Tibial nerve (tissue), 4 donors: ENCODE results near the gene TUSC2. TPM values are rescaled to one million over a fixed set of nuclear protein-coding genes. Genes with fewer than 3 reads are reported as not detected.

Experiments used
- DNase-seq, 2 donors: peaks; one replicate each; pipeline ENCODE4 v3.0.0-alpha.2; 2019; ENCODE audit warnings: low spot score in 2 of 2
- H3K27ac ChIP-seq, 4 donors: fragments of 200-600 bp; sonication (generic) in 3 of 4; one replicate each; pipeline ENCODE4 v1.5.1; 2017 to 2019; ENCODE audit warnings: mild to moderate bottlenecking in 1 of 4
- H3K27me3 ChIP-seq, 2 donors: fragments of 200-600 bp; sonication (generic) in 1 of 2; one replicate each; pipeline versions ENCODE4 v1.5.1 to v1.6.0; 2017 to 2019
- H3K36me3 ChIP-seq, 3 donors: fragments of 200-600 bp; sonication (generic); one replicate each; pipeline ENCODE4 v1.5.1; 2018 to 2019
- H3K4me1 ChIP-seq, 4 donors: fragments of 200-600 bp; sonication (generic) in 3 of 4; one replicate each; pipeline ENCODE4 v1.5.1; 2017 to 2019
- H3K4me3 ChIP-seq, 4 donors: fragments of 200-600 bp; sonication (generic) in 3 of 4; one replicate each; pipeline ENCODE4 v1.5.1; 2017 to 2019; ENCODE audit warnings: mild to moderate bottlenecking in 1 of 4, moderate library complexity in 1 of 4
- H3K9me3 ChIP-seq, 4 donors: fragments of 200-600 bp; sonication (generic) in 3 of 4; one replicate each; pipeline ENCODE4 v1.5.1; 2017 to 2019
- EP300 ChIP-seq, 2 donors: sonication (generic); formaldehyde crosslinking; IDR thresholded peaks; one replicate each; pipeline ENCODE4 v1.6.1; 2017; ENCODE audit warnings: antibody characterized with exemption in 2 of 2, mild to moderate bottlenecking in 1 of 2
- POLR2A ChIP-seq, 2 donors: fragments of 450-650 bp; IDR thresholded peaks; one replicate each; pipeline ENCODE4 v1.6.1; 2017; ENCODE audit warnings: antibody characterized with exemption in 2 of 2, mild to moderate bottlenecking in 2 of 2, moderate library complexity in 2 of 2
- WGBS, 2 donors: methylation state at CpG; one replicate each; pipeline ENCODE4 v1.1.5; 2018; 5-methylcytosine and 5-hydroxymethylcytosine counted together
- total RNA-seq, 4 donors: library from RNA; depleted of rRNA; stranded (reverse); fragments of >200 nt; gene quantifications; one replicate each; pipeline ENCODE4 v1.1.0, GENCODE V29; 2016
- TF ChIP-seq, protein P1 (sequence below), 5 experiments: fragments of 200-600 bp in 3 of 5; fragments of 450-650 bp in 2 of 5; sonication (generic) in 3 of 5; IDR thresholded peaks; one replicate each; pipeline ENCODE4 v1.5.1; 2016 to 2019; ENCODE audit warnings: antibody characterized with exemption in 5 of 5, mild to moderate bottlenecking in 3 of 5, moderate library complexity in 2 of 5

Gene TUSC2
- total RNA-seq, 4 donors from 2014 or later = 19.0 to 31.9 (median 20.8) TPM

DNA sequence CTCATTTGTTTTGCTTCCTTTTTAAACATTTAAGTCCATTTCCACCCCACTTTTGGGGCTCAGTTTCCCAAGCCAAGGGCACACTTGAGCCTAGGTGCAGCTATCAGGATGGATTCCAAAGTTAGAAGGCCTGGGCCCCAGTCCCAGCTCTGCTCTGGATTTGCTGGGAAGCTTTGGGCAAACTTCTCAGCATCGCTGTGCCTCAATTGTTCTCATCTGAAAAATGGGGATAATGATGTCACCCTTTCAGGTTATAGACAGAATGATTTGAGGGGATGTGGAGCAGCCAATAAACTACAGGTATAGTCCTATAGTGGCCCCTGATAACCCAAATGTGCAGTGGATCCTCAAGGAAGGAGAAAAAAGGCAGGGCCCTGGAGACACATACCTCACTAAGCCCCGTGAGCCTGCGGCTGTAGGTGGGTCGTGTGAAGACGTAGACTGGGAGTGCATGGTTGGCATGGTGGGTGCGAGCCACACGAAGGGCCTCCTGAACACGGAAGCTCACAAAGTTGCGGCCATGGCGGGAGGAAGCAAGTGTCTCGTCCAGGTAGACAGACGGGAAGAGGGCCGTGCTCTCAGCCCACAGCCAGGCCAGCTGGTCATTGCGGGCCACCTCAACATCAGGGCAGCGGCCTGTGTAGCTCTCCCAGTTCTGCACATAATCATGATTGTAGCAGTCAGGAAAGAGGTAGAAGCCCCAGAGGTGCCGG lies 8.7 kb downstream of the TUSC2 start:
- Histone ChIP-seq H3K9me3 (no peaks in the 10 kb centered on the region), H3K4me3 (peak overlapping the region in 1 of 4 donors; percentile 67), H3K27ac (peak overlapping the region in 2 of 4 donors; percentile 93 to 99), H3K4me1 (peaks cover 0 to 71% (median 49%) of the 10 kb centered on the region in 4 donors), H3K27me3 (no peaks in the 10 kb centered on the region), H3K36me3 (peaks cover 0 to 55% (median 0%) of the 10 kb centered on the region in 3 donors)
- TF ChIP-seq EP300 (IDR thresholded peaks at IDR 0.05) (no peak), POLR2A (IDR thresholded peaks at IDR 0.05) (no peak)
- TF ChIP-seq, protein P1, sequence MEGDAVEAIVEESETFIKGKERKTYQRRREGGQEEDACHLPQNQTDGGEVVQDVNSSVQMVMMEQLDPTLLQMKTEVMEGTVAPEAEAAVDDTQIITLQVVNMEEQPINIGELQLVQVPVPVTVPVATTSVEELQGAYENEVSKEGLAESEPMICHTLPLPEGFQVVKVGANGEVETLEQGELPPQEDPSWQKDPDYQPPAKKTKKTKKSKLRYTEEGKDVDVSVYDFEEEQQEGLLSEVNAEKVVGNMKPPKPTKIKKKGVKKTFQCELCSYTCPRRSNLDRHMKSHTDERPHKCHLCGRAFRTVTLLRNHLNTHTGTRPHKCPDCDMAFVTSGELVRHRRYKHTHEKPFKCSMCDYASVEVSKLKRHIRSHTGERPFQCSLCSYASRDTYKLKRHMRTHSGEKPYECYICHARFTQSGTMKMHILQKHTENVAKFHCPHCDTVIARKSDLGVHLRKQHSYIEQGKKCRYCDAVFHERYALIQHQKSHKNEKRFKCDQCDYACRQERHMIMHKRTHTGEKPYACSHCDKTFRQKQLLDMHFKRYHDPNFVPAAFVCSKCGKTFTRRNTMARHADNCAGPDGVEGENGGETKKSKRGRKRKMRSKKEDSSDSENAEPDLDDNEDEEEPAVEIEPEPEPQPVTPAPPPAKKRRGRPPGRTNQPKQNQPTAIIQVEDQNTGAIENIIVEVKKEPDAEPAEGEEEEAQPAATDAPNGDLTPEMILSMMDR (IDR thresholded peaks at IDR 0.05) = no peak
- 85 to 86% methylated on average over 16 of the region's 16 CpGs for WGBS, 2 donors
- no peak for DNase-seq

- 80 to 81% methylated on average over 8 to 10 of the region's 10 CpGs for WGBS, 2 donors
Observed at GRCh38 chr3:50318615-50319014, 9.4 kb downstream of the TUSC2 start.

GRCh38 chr3:50318163-50318562 lies 9.9 kb downstream of the TUSC2 start:
- no peak for DNase-seq
- no peaks in the 10 kb centered on the region for H3K9me3 ChIP-seq
- H3K4me3 ChIP-seq = peak overlapping the region in 1 of 4 donors; percentile 67
- peak overlapping the region in 2 of 4 donors; percentile 45 to 99 for H3K27ac ChIP-seq
- TF ChIP-seq POLR2A (IDR thresholded peaks at IDR 0.05) (no peak), EP300 (IDR thresholded peaks at IDR 0.05) (no peak)
- TF ChIP-seq, protein P1 (IDR thresholded peaks at IDR 0.05) = no peak
- H3K4me1 ChIP-seq = peaks cover 0 to 60% (median 44%) of the 10 kb centered on the region in 4 donors
- H3K36me3 ChIP-seq = peaks cover 0 to 56% (median 0%) of the 10 kb centered on the region in 3 donors
- WGBS, 2 donors = 82 to 83% methylated on average over 8 to 11 of the region's 11 CpGs
- no peaks in the 10 kb centered on the region for H3K27me3 ChIP-seq

More at GRCh38 chr3:50318615-50319014, 9.4 kb downstream of the TUSC2 start:
- TF ChIP-seq POLR2A (IDR thresholded peaks at IDR 0.05) = no peak
- TF ChIP-seq, protein P1 (IDR thresholded peaks at IDR 0.05) = no peak
- no peak for TF ChIP-seq EP300 (IDR thresholded peaks at IDR 0.05)
- Histone ChIP-seq H3K36me3 (peaks cover 0 to 56% (median 0%) of the 10 kb centered on the region in 3 donors), H3K27me3 (no peaks in the 10 kb centered on the region), H3K9me3 (no peaks in the 10 kb centered on the region), H3K4me3 (peak overlapping the region in 1 of 4 donors; percentile 67), H3K4me1 (peaks cover 0 to 64% (median 46%) of the 10 kb centered on the region in 4 donors), H3K27ac (peak overlapping the region in 1 of 4 donors; percentile 99)
- DNase-seq = no peak

- Histone ChIP-seq H3K4me3 (no peak overlapping the region), H3K27ac (peak overlapping the region in 3 of 4 donors; percentile 45 to 99 (median 60)), H3K4me1 (peaks cover 0 to 51% (median 37%) of the 10 kb centered on the region in 4 donors), H3K9me3 (no peaks in the 10 kb centered on the region), H3K27me3 (no peaks in the 10 kb centered on the region), H3K36me3 (peaks cover 0 to 56% (median 0%) of the 10 kb centered on the region in 3 donors)
- DNase-seq = no peak
- TF ChIP-seq EP300 (IDR thresholded peaks at IDR 0.05) = no peak
- no peak for TF ChIP-seq POLR2A (IDR thresholded peaks at IDR 0.05)
- TF ChIP-seq, protein P1 (IDR thresholded peaks at IDR 0.05) = no peak
- WGBS, 2 donors = 22 to 34% methylated on average over 5 to 6 of the region's 6 CpGs
Observed at GRCh38 chr3:50317300-50317699, 10.7 kb downstream of the TUSC2 start.

DNA sequence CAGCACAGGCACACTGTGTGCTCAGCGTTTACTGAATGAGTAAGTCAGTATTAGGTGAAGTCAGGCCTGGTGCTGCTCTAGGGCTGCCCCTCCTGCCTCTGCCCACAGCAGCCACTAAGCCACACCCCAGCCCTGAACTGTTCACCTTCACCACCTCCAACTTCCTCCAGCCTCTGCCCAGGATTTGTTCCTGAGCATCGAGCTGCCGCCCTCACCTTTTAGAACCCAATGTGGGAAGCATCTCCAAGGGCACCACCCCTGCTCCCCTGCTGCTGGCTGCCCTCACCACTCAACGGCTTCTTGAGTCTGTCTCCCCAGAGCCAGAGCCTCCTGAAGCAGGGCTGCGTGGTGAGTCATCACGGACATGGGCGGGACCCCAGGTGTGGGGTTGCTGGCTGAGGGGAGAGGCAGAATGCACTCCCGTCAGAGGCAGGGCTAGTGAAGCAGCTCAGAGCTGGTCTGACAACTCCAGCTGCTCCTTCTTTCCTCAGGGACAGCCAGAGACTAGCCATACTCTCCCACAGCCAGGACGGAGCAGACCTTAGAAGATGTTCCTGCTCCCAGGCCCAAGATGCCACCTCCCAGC lies 11.3 kb downstream of the TUSC2 start:
- H3K4me3 ChIP-seq = no peak overlapping the region
- no peaks in the 10 kb centered on the region for H3K9me3 ChIP-seq
- 63 to 64% methylated on average over 9 of the region's 9 CpGs for WGBS, 2 donors
- peaks cover 0 to 45% (median 33%) of the 10 kb centered on the region in 4 donors for H3K4me1 ChIP-seq
- peak overlapping the region in 3 of 4 donors; percentile 5 to 99 (median 45) for H3K27ac ChIP-seq
- peaks cover 0 to 60% (median 0%) of the 10 kb centered on the region in 3 donors for H3K36me3 ChIP-seq
- DNase-seq = no peak
- no peaks in the 10 kb centered on the region for H3K27me3 ChIP-seq
- TF ChIP-seq, protein P1 (IDR thresholded peaks at IDR 0.05) = no peak
- TF ChIP-seq POLR2A (IDR thresholded peaks at IDR 0.05) (no peak), EP300 (IDR thresholded peaks at IDR 0.05) (no peak)
